Astrocyte of the cerebellum (primary cell): ENCODE data around the gene ARPC3.

ENCODE experiments used
- DNase-seq: peaks from one replicate; pipeline ENCODE4 v3.0.0-alpha.2; 2011; ENCODE audit warnings: low read depth
- H3K4me3 ChIP-seq: 2 replicates; pipeline ENCODE4 v1.5.1; 2011; ENCODE audit warnings: mild to moderate bottlenecking, low read depth, low read length, moderate library complexity
- CTCF ChIP-seq: IDR thresholded peaks from 2 replicates; pipeline ENCODE4 v1.5.1; 2012; ENCODE audit warnings: low read length, low read depth, moderate library complexity, mild to moderate bottlenecking; ENCODE audit errors: missing control alignments
- in situ Hi-C: cut with HindIII; loops from 2 replicates; pipeline ENCODE4 v1.10.0; 2017; ENCODE audit warnings: low sequenced_read_pairs

Gene ARPC3

GRCh38 chr12:110403976-110404682, 46.0 kb downstream of the ARPC3 start:
- no peak for TF ChIP-seq CTCF
- no peak for DNase-seq
- peak overlapping the region; percentile 94 for H3K4me3 ChIP-seq
- in situ Hi-C loops, result no loop called here

GRCh38 chr12:110403146-110403975, 46.8 kb downstream of the ARPC3 start, which contains the start of gene ANAPC7:
Gene ANAPC7, minus strand, starts transcription at chr12:110403708. Its CDS starts 81 bp downstream, at chr12:110403627.
- DNase-seq, result peak; percentile 88
- TF ChIP-seq CTCF, result peak; percentile 15
- H3K4me3 ChIP-seq, result peak within 1 kb of the TSS; percentile 94
- in situ Hi-C loops, result no loop called here
